PC-3 (cell line): ENCODE results near the gene CNP.

Source experiments
- EZH2 ChIP-seq: fragments of 300-600 bp; sonication (generic); IDR thresholded peaks from one replicate; pipeline ENCODE4 v1.6.1; 2017; ENCODE audit warnings: antibody characterized with exemption, mild to moderate bottlenecking, low read length; ENCODE audit not compliant: unreplicated experiment
- TF ChIP-seq, protein P1 (sequence below): fragments of 300-600 bp; sonication (generic); conservative IDR thresholded peaks from 2 replicates; pipeline ENCODE4 v1.5.1; 2017; ENCODE audit warnings: antibody characterized with exemption, low read depth, mild to moderate bottlenecking, low read length

DNA sequence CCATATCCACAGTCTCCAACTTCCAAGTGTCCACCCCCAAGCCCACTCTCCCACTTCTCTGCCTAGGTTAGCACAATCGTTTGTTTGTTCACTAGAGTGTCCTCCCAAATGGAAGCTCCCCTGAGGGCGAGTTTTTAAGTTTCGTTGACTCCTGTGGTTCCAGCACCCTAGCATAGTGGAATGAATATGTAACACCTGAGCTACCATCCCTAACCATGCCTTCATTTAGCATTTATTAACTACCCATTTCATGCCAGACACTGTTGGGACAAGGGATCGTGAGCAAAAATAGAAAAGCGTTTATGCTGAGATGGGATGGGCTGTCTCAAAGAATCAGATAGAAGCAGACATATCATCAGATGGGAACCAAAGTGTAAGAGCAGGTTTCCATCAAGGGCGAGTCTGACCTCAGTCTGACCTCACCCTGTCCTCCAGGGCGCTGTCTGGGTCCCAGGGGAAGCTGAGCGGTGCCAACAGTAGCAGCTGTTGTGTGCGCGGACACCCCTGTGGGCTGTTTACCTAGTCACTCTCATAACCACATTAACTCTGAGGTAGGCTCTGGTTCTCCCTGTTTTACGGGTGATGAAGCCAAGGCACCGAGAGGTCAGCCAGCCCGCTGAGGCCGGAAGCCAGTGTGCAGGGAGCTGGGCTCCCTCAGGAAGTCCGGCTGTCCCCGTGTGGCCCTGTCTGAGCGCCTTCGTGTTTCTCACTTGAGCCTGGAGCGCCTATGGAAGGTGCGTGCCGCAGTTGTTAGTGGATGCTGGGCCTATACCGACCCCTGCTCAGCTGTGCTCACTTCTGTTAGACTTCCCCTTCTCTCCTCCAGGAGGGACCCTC is 6.2 kb downstream of the CNP start:
- TF ChIP-seq, protein P1, sequence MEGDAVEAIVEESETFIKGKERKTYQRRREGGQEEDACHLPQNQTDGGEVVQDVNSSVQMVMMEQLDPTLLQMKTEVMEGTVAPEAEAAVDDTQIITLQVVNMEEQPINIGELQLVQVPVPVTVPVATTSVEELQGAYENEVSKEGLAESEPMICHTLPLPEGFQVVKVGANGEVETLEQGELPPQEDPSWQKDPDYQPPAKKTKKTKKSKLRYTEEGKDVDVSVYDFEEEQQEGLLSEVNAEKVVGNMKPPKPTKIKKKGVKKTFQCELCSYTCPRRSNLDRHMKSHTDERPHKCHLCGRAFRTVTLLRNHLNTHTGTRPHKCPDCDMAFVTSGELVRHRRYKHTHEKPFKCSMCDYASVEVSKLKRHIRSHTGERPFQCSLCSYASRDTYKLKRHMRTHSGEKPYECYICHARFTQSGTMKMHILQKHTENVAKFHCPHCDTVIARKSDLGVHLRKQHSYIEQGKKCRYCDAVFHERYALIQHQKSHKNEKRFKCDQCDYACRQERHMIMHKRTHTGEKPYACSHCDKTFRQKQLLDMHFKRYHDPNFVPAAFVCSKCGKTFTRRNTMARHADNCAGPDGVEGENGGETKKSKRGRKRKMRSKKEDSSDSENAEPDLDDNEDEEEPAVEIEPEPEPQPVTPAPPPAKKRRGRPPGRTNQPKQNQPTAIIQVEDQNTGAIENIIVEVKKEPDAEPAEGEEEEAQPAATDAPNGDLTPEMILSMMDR = no peak
- TF ChIP-seq EZH2 = no peak
